HG03045 (cell line): Measurements from ENCODE around the gene SF3B4.
A peak's percentile ranks its signal among the peaks of the same experiment; 100 is the strongest.

Experiments
- ATAC-seq: cut with Tn5 transposase; IDR thresholded peaks from one replicate; pipeline ENCODE4 v1.9.1; 2021; ENCODE audit warnings: mild to moderate bottlenecking, moderate library complexity; ENCODE audit not compliant: unreplicated experiment

Gene SF3B4

DNA sequence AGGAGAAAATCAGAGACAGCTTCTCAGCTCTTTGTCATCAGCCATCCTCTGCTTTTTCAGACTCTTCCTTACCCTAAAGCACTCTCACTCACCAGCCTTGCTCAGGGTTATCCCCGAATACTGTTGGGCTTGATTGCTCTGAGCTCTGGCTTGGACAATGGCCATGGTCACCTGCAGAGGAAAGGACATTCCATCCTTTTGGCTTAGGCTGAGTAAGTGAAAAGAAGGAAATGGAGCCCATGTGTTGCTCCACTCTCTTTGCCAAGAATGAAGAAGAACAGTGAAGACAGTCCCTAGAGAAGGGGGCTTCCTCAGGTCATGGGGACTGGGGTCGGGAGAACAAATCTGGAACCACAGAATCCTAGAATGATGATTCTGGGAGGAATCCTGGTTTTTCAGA is 6.8 kb upstream of the SF3B4 start:
- no peak for ATAC-seq

DNA sequence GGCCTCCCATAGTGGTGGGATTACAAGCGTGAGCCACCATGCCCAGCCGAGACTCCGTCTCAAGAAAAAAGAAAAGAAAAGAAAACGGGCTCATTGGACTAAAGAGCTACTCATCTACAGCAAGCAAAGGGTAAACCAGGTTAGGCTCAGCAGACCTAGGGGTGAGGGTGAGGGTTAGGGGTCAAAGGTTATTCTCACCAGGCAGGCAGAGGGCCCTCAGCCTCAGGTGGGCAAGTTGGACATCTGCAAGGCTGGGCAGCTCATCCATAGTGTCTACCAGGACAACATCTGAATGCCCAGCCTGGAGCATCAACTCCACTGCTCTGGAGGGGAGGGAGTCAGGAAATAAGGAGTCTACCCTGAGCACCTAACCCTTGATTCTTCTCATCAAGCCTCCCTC is 5.6 kb upstream of the SF3B4 start:
- no peak for ATAC-seq

DNA sequence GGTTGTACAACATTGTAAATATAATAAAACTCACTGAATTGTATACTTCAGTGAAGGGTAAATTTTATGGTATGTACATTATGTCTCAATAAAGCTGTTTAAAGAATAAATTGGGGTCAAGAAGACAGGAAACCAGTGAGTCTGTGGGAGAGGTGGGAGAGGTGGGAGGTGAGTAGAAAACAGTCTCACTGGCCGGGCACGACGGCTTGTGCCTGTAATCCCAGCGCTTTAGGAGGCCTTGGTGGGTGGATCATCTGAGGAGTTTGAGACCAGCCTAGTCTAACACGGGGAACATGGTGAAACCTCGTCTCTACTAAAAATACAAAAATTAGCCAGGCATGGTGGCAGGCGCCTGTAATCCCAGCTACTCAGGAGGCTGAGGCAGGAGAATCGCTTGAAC is 4.9 kb upstream of the SF3B4 start:
- no peak for ATAC-seq

GRCh38 chr1:149931212-149931790 is 3.7 kb upstream of the SF3B4 start:
- no peak for ATAC-seq

GRCh38 chr1:149929856-149930255 is 2.3 kb upstream of the SF3B4 start:
- ATAC-seq: no peak

- ATAC-seq: peak; percentile 7
These were observed 760 bp upstream of the SF3B4 start for GRCh38 chr1:149928401-149928724.

DNA sequence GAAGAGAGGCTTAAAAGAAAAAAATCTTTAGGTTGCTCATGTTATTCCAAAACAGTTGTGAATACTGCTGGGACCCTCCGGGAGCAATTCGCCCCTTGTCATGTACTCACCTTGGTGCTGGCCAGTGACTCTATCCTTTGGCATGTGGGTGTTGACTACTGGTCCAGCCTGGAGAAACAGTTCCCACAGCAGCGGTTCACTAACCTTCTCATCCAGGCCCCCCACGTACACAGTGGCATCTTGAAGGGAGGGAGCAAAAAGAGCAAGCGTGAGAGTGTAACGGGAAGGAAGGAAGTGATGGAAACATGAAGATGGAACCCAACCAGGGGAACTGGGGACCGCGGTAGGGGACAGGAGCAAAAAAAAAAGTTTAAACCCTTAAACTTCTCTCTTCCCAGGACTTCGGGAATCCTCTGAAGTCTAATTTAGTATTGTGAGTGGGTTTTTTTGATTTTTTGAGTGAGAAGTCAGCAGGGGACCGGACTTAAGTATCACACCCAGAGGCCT is 494 bp downstream of the SF3B4 start:
- ATAC-seq: no peak

GRCh38 chr1:149926296-149926695 is 1.3 kb downstream of the SF3B4 start:
- ATAC-seq: no peak

- ATAC-seq: no peak
These were observed 1.9 kb downstream of the SF3B4 start for GRCh38 chr1:149925751-149926150.

- no peak for ATAC-seq
These were observed 2.3 kb downstream of the SF3B4 start for GRCh38 chr1:149925345-149925744.

DNA sequence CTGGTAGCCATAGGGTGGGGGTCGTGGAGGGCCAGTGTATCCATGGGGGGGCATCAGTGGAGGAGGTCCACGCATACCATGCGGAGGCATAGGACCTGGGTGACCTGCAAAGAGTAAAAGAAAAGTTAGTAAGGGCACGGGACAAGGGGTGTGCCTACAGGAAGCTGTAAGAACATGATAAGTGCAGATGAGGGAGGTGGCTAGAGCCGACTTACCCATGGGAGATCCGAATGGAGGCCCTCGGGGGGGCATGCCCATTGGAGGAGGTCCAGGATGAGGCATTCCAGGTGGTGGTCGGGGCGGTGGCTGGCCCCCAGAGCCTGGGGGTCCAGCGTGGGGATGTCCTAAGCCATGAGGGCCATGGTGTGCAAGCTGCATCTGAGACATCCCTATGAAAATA is 4.0 kb downstream of the SF3B4 start:
- ATAC-seq: no peak

GRCh38 chr1:149917571-149918144 is 9.9 kb downstream of the SF3B4 start, which contains the start of gene SV2A:
Gene SV2A, minus strand, starts transcription at chr1:149917844. Its CDS starts 4,004 bp downstream, at chr1:149913840.
- ATAC-seq: no peak

DNA sequence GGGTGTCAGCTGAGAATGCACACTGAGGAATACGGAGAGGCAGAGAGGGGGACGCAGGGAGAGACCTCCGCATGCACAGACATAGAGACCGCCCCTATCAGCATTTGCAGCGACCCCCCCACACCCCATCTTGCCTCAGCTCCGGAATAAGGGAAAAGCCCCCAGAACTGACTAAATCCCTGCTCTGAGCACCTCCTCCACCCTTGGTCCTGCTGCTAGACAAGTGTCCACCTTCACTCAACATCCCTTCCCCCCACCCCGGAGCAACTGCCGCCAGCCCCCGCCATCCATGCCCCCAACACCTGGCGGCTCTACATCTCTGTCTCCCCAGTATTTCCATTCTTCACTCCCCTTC is 10.7 kb downstream of the SF3B4 start:
- no peak for ATAC-seq

- ATAC-seq: no peak
These were observed 11.3 kb downstream of the SF3B4 start for GRCh38 chr1:149916193-149916897.

GRCh38 chr1:149915429-149916192 is 12.0 kb downstream of the SF3B4 start:
- no peak for ATAC-seq

DNA sequence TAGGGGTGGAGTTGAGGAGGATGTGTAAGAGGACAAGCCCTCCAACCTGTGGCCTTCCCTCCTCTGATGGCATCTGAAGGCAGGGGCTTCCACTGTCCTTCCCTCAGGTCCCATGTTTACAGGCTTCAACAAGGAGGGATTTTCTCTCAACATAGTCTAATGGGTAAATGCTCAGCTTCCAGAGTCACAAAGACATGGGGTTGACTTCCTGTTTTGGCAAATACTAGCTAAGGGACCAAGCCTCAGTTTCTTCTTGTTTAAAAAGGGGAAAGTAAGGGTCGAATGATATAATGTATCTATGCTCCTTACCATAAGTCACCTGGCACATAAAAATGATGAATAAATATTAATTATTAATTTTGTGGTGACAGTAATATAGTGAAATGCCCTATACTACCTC is 13.1 kb downstream of the SF3B4 start:
- ATAC-seq: no peak

DNA sequence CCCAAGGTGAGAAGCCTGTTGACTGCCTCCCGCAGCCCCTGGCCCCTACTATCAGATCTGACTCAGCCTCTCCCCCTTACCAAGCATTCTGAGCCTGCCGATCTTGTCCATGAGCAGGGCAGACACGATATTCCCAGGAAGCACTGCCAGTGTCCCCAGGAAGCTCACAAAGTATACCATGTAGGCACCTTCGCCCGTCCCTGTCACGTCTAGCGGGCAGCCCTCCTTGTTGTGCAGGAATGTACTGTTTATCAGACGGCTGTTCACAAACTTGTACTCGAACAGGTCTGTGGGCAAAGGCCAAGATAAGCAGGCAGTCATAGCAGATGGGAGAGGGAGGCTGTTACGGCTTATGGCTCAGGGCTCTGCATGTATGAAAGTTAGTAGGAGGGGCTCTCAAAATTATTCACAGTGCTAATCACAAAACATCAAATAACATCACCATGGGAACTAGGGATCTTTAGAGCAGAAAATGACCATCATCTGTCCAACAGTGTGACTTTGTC is 21.0 kb downstream of the SF3B4 start:
- no peak for ATAC-seq

GRCh38 chr1:149903836-149904491 is 23.6 kb downstream of the SF3B4 start:
- ATAC-seq: no peak

DNA sequence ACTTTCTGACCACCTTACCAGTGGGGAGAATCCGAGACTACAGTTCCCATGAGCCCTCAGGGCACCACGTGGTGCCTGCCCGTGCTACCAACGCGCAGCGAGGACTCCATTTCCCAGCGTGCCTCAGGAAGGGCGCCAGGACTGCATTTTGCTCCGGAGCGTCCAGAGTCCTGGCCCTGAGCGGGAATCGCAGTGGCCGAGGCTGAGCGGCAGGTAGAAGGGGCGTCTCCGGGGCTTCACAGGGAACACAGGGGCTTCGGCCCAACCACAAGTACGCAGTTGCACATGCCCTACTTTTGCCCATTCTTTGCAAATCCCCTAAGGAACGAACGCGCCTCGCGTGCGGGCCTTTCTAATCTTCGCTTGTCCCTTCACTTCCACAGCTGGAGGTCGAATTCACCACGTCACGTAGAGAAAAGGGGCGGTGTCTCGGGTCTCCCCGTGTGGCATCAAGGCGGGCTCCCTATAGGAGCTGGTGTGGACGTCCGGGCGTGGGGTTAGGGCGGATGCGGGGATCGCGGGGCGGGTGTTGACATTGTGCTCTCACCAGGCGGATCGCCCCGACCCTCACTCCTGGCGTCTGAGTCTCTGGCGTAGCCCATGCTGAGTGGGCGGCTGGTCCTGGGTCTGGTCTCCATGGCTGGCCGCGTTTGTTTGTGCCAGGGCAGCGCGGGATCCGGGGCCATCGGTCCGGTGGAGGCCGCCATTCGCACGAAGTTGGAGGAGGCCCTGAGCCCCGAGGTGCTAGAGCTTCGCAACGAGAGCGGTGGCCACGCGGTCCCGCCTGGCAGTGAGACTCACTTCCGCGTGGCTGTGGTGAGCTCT is 27.9 kb downstream of the SF3B4 start, which contains the start of gene BOLA1:
Gene BOLA1, plus strand, starts transcription at position 109 of the 825 bp plus-strand sequence. Its CDS starts 492 bp downstream, at position 601.
- peak; percentile 89 for ATAC-seq

GRCh38 chr1:149896575-149896974 is 31.0 kb downstream of the SF3B4 start:
- ATAC-seq: no peak
